Smooth muscle cell (in vitro differentiated cells): ENCODE measurements around the gene PTGES2. TPM values are rescaled to one million over a fixed set of nuclear protein-coding genes. Genes with fewer than 3 reads are reported as not detected.
A peak's percentile ranks its signal among the peaks of the same experiment; 100 is the strongest.

Experiments used
- DNase-seq: peaks from one replicate; lab custom pipeline; 2025; ENCODE audit not compliant: unreplicated experiment; lab: John Stamatoyannopoulos, UW
- H2AFZ ChIP-seq: fragments of 200-600 bp; sonication (generic); 2 replicates; pipeline ENCODE4 v1.6.0; 2016; ENCODE audit warnings: antibody characterized with exemption, low read depth, mild to moderate bottlenecking
- H3F3A ChIP-seq: fragments of 200-600 bp; sonication (generic); 2 replicates; pipeline ENCODE4 v1.6.0; 2017; ENCODE audit warnings: antibody characterized with exemption, low read depth
- H3K27ac ChIP-seq: fragments of 200-600 bp; sonication (generic); 2 replicates; pipeline ENCODE4 v1.5.1; 2016; ENCODE audit warnings: low read depth, mild to moderate bottlenecking
- H3K27me3 ChIP-seq: fragments of 200-600 bp; sonication (generic); 2 replicates; pipeline ENCODE4 v1.6.1; 2016; ENCODE audit warnings: low read depth, mild to moderate bottlenecking
- H3K36me3 ChIP-seq: fragments of 200-600 bp; sonication (generic); 2 replicates; pipeline ENCODE4 v1.5.1; 2016; ENCODE audit warnings: low read depth
- H3K4me1 ChIP-seq: fragments of 200-600 bp; sonication (generic); 2 replicates; pipeline ENCODE4 v1.5.1; 2016; ENCODE audit warnings: low read depth
- H3K4me2 ChIP-seq: fragments of 200-600 bp; sonication (generic); 2 replicates; pipeline ENCODE4 v1.6.0; 2016; ENCODE audit warnings: mild to moderate bottlenecking
- H3K4me3 ChIP-seq: fragments of 200-600 bp; sonication (generic); 2 replicates; pipeline ENCODE4 v1.5.1; 2016; ENCODE audit warnings: mild to moderate bottlenecking
- H3K79me2 ChIP-seq: fragments of 200-600 bp; sonication (generic); 2 replicates; pipeline ENCODE4 v1.6.0; 2016; ENCODE audit warnings: low read depth, mild to moderate bottlenecking
- H3K9ac ChIP-seq: fragments of 200-600 bp; sonication (generic); 2 replicates; pipeline ENCODE4 v1.6.0; 2016; ENCODE audit warnings: low read depth
- H3K9me3 ChIP-seq: fragments of 200-600 bp; sonication (generic); replicated peaks from 2 replicates; pipeline ENCODE4 v1.5.1; 2016; ENCODE audit warnings: low read depth
- H4K20me1 ChIP-seq: fragments of 200-600 bp; sonication (generic); 2 replicates; pipeline ENCODE4 v1.6.0; 2016; ENCODE audit warnings: low read depth
- CTCF ChIP-seq: fragments of 200-600 bp; sonication (generic); IDR thresholded peaks from 2 replicates; pipeline ENCODE4 v1.5.1; 2017; ENCODE audit warnings: borderline replicate concordance, mild to moderate bottlenecking, antibody characterized with exemption; ENCODE audit not compliant: insufficient read depth, poor library complexity, severe bottlenecking
- WGBS: methylation state at CpG from one replicate; pipeline ENCODE4 v1.1.7; 2016; ENCODE audit warnings: low lambda C conversion rate; 5-methylcytosine and 5-hydroxymethylcytosine counted together
- polyA plus RNA-seq: library from polyadenylated mRNA; unstranded; fragments of >200 nt; fragmentation: Nextera tagmentation; extraction: Ambion mirVana; gene quantifications from 2 replicates; pipeline ENCODE4 v1.2.1, GENCODE V29; 2016
- total RNA-seq: library from RNA; depleted of rRNA; stranded (reverse); fragments of >200 nt; gene quantifications from 2 replicates; pipeline ENCODE4 v1.2.3, GENCODE V29; 2014

The PTGES2 gene
- total and polyA plus RNA-seq, 2 experiments from 2014 or later: 31.5 to 78.6 TPM

GRCh38 chr9:128125580-128126354, 1.8 kb downstream of the PTGES2 start:
- Histone ChIP-seq H3K9me3 (no peaks in the 10 kb centered on the region), H3K79me2 (peaks cover 8% of the 10 kb centered on the region), H2AFZ (no peak overlapping the region), H3K4me2 (no peak overlapping the region), H4K20me1 (peaks cover 12% of the 10 kb centered on the region), H3K27ac (no peak overlapping the region), H3K9ac (no peak overlapping the region), H3K27me3 (no peaks in the 10 kb centered on the region), H3F3A (no peaks in the 10 kb centered on the region), H3K36me3 (no peaks in the 10 kb centered on the region), H3K4me1 (no peaks in the 10 kb centered on the region), H3K4me3 (no peak overlapping the region)
- TF ChIP-seq CTCF: no peak
- DNase-seq: no peak
- WGBS: 84% methylated on average over 10 of the region's 10 CpGs

GRCh38 chr9:128124873-128125579, 2.5 kb downstream of the PTGES2 start:
- Histone ChIP-seq H3F3A (no peaks in the 10 kb centered on the region), H3K9me3 (no peaks in the 10 kb centered on the region), H3K79me2 (peaks cover 8% of the 10 kb centered on the region), H3K9ac (no peak overlapping the region), H3K27ac (no peak overlapping the region), H2AFZ (no peak overlapping the region), H3K4me1 (no peaks in the 10 kb centered on the region), H3K4me3 (no peak overlapping the region), H3K27me3 (no peaks in the 10 kb centered on the region), H3K36me3 (no peaks in the 10 kb centered on the region), H3K4me2 (no peak overlapping the region), H4K20me1 (peaks cover 12% of the 10 kb centered on the region)
- WGBS: 84% methylated on average over 16 of the region's 16 CpGs
- TF ChIP-seq CTCF: peak; percentile 38
- DNase-seq: peak; percentile 10

- Histone ChIP-seq H3F3A (no peaks in the 10 kb centered on the region), H3K36me3 (no peaks in the 10 kb centered on the region), H3K27ac (no peak overlapping the region), H3K9ac (no peak overlapping the region), H3K27me3 (no peaks in the 10 kb centered on the region), H3K4me3 (no peak overlapping the region), H3K4me2 (no peak overlapping the region), H3K79me2 (peaks cover 8% of the 10 kb centered on the region), H3K4me1 (no peaks in the 10 kb centered on the region), H4K20me1 (peaks cover 12% of the 10 kb centered on the region), H2AFZ (no peak overlapping the region), H3K9me3 (no peaks in the 10 kb centered on the region)
- DNase-seq: no peak
- 98% methylated on average over 8 of the region's 8 CpGs for WGBS
- no peak for TF ChIP-seq CTCF
These were observed 3.1 kb downstream of the PTGES2 start for GRCh38 chr9:128124451-128124850.
